Measurements from ENCODE around the gene MINDY1. TPM values are rescaled to one million over a fixed set of nuclear protein-coding genes. Genes with fewer than 3 reads are reported as not detected.

Gene MINDY1
- polyA plus RNA-seq, 1 experiment = 12.8 TPM

DNA sequence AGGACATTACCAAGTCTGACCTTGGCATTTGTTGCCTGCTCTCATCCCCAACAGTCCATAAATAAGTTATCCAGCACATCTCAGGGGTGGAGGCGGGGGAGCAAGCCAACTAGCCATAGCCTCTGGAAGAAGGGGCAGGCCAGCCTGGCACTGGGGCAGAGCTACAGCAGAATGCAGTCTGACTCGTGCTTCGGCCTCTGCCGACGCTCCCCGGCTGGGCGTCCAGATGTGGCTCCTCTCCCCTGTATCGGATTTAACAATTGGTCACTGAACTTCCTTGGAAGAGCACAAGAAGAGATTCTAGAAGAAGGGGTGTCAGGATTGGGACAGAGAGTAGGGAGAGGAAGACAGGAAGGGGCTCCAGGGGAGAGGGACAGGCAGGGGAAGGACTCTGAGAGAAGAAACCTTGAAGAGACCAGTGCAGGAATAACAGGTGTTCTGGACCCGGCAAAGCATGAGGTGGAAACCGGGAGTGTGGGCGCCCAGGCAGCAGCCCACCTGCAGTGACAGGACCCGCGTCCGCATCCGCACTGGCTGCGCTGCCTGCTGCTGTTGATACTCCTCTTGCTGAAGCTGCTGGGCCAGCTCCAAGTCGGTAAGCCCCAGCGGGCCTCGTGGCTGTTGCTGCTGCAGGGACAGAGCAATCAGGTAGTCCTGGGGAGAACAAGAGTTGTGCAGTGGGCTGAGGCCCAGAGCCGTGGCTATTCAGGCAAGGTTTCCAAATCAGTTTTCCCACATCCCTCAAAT is 9.4 kb downstream of the MINDY1 start:
- ChIA-PET POLR2A (interaction anchor here (0.6 to 1.0 kb wide), 2 partner anchors 9 to 21 kb away, joined by 3 to 6 read pairs; partner anchors contain the start of gene MINDY1), CTCF (interaction anchor here (1.1 to 3.9 kb wide), 10 partner anchors 7 to 437 kb away, joined by 3 to 63 read pairs (median 4); partner anchors contain the start of genes ANXA9, CERS2, MINDY1 and SETDB1)
- no peak for DNase-seq (ENCODE audit: low read depth, low spot score)
- Histone ChIP-seq H3K27me3 (ENCODE audit: control insufficient read depth, insufficient read depth, low read length) (no peaks in the 10 kb centered on the region), H3K9me3 (ENCODE audit: control insufficient read depth, insufficient read depth, low read length) (no peaks in the 10 kb centered on the region), H3K27ac (ENCODE audit: low read depth, low read length) (no peak overlapping the region), H3K4me3 (ENCODE audit: low read depth, low read length) (no peak overlapping the region)
- TF ChIP-seq, protein P1, sequence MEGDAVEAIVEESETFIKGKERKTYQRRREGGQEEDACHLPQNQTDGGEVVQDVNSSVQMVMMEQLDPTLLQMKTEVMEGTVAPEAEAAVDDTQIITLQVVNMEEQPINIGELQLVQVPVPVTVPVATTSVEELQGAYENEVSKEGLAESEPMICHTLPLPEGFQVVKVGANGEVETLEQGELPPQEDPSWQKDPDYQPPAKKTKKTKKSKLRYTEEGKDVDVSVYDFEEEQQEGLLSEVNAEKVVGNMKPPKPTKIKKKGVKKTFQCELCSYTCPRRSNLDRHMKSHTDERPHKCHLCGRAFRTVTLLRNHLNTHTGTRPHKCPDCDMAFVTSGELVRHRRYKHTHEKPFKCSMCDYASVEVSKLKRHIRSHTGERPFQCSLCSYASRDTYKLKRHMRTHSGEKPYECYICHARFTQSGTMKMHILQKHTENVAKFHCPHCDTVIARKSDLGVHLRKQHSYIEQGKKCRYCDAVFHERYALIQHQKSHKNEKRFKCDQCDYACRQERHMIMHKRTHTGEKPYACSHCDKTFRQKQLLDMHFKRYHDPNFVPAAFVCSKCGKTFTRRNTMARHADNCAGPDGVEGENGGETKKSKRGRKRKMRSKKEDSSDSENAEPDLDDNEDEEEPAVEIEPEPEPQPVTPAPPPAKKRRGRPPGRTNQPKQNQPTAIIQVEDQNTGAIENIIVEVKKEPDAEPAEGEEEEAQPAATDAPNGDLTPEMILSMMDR (IDR thresholded peaks at IDR 0.05; ENCODE audit: low read depth, low read length) = no peak

DNA sequence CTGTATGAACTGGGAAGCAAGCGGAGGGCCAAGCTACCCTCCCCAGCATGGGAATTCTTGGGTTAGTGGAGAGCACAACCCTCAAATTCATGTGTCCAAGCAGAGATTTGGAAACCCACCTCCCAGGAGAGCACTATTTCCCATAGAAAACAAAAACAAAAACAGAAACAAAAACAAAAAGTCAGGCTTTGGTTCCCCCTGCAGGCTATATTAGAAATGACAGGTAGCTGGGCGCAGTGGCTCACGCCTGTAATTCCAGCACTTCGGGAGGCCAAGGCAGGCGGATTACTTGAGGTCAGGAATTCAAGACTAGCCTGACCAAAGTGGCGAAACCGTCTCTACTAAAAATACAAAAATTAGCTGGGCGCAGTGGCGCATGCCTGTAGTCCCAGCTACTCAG is 10.8 kb downstream of the MINDY1 start:
- Histone ChIP-seq H3K27me3 (ENCODE audit: control insufficient read depth, insufficient read depth, low read length) (no peaks in the 10 kb centered on the region), H3K9me3 (ENCODE audit: control insufficient read depth, insufficient read depth, low read length) (no peaks in the 10 kb centered on the region), H3K4me3 (ENCODE audit: low read depth, low read length) (no peak overlapping the region), H3K27ac (ENCODE audit: low read depth, low read length) (no peak overlapping the region)
- DNase-seq (ENCODE audit: low read depth, low spot score) = no peak
- ChIA-PET POLR2A (interaction anchor here (0.8 to 1.9 kb wide), 3 partner anchors 10 to 416 kb away, joined by 4 to 10 read pairs (median 8); partner anchors contain the start of genes MCL1 and MINDY1), CTCF (interaction anchor here (0.6 to 3.9 kb wide), 26 partner anchors 9 to 436 kb away, joined by 3 to 63 read pairs (median 4); partner anchors contain the start of genes ANXA9, CERS2, MINDY1 and SETDB1)
- TF ChIP-seq, protein P1 (IDR thresholded peaks at IDR 0.05; ENCODE audit: low read depth, low read length) = peak; percentile 68

DNA sequence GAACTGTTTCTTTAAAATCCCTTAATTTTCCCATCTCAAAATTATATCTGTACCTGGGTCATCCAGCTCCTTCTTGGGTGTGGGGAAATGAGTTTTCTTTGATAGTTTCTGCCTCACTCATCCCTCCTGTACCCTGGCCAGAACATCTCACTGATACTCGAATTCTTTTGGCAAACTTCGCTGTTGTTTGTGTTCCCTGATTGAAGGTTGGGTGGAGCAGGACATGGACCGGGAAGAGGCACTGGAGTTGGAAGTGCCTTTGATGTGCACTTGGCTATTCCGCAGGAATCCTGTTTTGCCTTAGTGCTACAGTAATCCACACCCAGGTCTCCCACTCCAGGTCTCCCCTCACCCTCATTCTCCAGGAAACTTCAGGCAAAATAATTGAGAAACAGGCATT is 11.2 kb downstream of the MINDY1 start:
- Histone ChIP-seq H3K9me3 (ENCODE audit: control insufficient read depth, insufficient read depth, low read length) (no peaks in the 10 kb centered on the region), H3K4me3 (ENCODE audit: low read depth, low read length) (no peak overlapping the region), H3K27me3 (ENCODE audit: control insufficient read depth, insufficient read depth, low read length) (no peaks in the 10 kb centered on the region), H3K27ac (ENCODE audit: low read depth, low read length) (no peak overlapping the region)
- no peak for DNase-seq (ENCODE audit: low read depth, low spot score)
- ChIA-PET POLR2A (interaction anchor here (0.8 to 1.9 kb wide), 3 partner anchors 11 to 416 kb away, joined by 4 to 10 read pairs (median 8); partner anchors contain the start of genes MCL1 and MINDY1), CTCF (interaction anchor here (0.7 to 3.9 kb wide), 18 partner anchors 9 to 433 kb away, joined by 3 to 63 read pairs (median 6); partner anchors contain the start of genes ANXA9 and MINDY1)
- TF ChIP-seq, protein P1 (IDR thresholded peaks at IDR 0.05; ENCODE audit: low read depth, low read length) = no peak

DNA sequence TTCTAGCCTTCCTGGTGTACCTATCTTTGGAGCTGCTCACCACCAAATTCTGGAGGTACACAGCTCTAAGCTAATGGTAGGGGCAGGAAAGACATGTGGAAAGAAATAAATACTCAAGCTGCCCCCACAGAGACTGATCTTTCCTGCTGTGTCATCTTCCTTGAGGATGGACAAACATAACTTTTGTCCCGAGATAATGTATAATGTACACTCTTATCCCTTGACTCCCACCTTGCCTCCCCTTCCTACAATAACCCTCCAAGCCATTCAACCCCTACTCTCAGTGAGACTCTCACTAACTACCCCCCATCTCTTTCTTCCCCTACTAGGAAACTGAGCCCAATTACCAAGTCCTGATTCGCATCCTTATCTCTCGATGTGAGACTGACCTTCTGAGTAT is 12.5 kb downstream of the MINDY1 start:
- no peak for DNase-seq (ENCODE audit: low read depth, low spot score)
- no peaks in the 10 kb centered on the region for H3K27me3 ChIP-seq (ENCODE audit: control insufficient read depth, insufficient read depth, low read length)
- POLR2A ChIA-PET = no interaction called here
- TF ChIP-seq, protein P1 (IDR thresholded peaks at IDR 0.05; ENCODE audit: low read depth, low read length) = no peak
- H3K4me3 ChIP-seq (ENCODE audit: low read depth, low read length) = no peak overlapping the region
- CTCF ChIA-PET = interaction anchor here (0.5 to 3.9 kb wide), 7 partner anchors 9 to 532 kb away, joined by 3 to 63 read pairs (median 9); partner anchors contain the start of genes ANXA9, MINDY1 and TMOD4
- H3K9me3 ChIP-seq (ENCODE audit: control insufficient read depth, insufficient read depth, low read length) = no peaks in the 10 kb centered on the region
- no peak overlapping the region for H3K27ac ChIP-seq (ENCODE audit: low read depth, low read length)

DNA sequence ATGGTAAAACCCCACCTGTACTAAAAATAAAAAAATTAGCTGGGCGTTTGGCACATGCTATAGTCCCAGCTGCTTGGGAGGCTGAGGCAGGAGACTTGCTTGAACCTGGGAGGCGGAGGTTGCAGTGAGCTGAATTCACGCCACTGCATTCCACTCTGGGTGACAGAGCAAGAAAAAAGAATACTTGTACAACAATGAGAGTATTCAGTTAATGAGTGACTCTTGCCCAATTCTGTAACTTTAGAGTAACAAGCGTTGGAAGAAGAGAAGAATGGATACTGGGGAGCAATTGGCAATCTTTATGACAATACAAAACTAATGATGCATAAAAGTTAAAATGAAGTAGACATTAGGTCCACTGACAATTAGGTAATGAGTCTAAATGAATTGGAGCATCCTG is 14.1 kb downstream of the MINDY1 start:
- ChIA-PET POLR2A (no interaction called here), CTCF (interaction anchor here (1.2 kb wide), 1 partner anchor 11 kb away, joined by 3 read pairs; no protein-coding TSS in a partner anchor)
- TF ChIP-seq, protein P1 (IDR thresholded peaks at IDR 0.05; ENCODE audit: low read depth, low read length) = no peak
- Histone ChIP-seq H3K27me3 (ENCODE audit: control insufficient read depth, insufficient read depth, low read length) (no peaks in the 10 kb centered on the region), H3K9me3 (ENCODE audit: control insufficient read depth, insufficient read depth, low read length) (no peaks in the 10 kb centered on the region), H3K27ac (ENCODE audit: low read depth, low read length) (no peak overlapping the region), H3K4me3 (ENCODE audit: low read depth, low read length) (no peak overlapping the region)
- no peak for DNase-seq (ENCODE audit: low read depth, low spot score)
